ENCODE results near the gene U2AF1L4. TPM values are rescaled to one million over a fixed set of nuclear protein-coding genes. Genes with fewer than 3 reads are reported as not detected.
"Not testable (repeated sequence)": the region's sequence is repeated elsewhere in the genome, so short reads cannot be mapped to it uniquely, and the experiment has no call there.

U2AF1L4 gene
- total and polyA plus RNA-seq, 2 of the 4 experiments (the other 2 are of a cell fraction), result 6.1 to 15.0 TPM

- H3K9me1 ChIP-seq (ENCODE audit: insufficient read depth, low read length); H3K27ac ChIP-seq (ENCODE audit: insufficient read depth, low read length); H3K4me1 ChIP-seq (ENCODE audit: control insufficient read depth, insufficient read depth, low read length); dilution Hi-C loops (cut with HindIII; ENCODE audit: low sequenced_read_pairs, unreplicated experiment); H3K36me3 ChIP-seq (ENCODE audit: control insufficient read depth, insufficient read depth, low read length); CTCF ChIA-PET; H2AFZ ChIP-seq (replicated peaks; ENCODE audit: low read length, poor library complexity); H4K8ac ChIP-seq (ENCODE audit: low read depth in 2 of 2, low read length in 2 of 2); H4K5ac ChIP-seq (ENCODE audit: low read depth, low read length); H2BK5ac ChIP-seq (ENCODE audit: low read depth, low read length, poor library complexity, severe bottlenecking); H3K14ac ChIP-seq (replicated peaks; ENCODE audit: low read depth, low read length); DNase-seq; H3K4me3 ChIP-seq (ENCODE audit: insufficient read depth, low read depth, low read length); H3K56ac ChIP-seq (ENCODE audit: extremely low read depth, insufficient read depth, low read length); BruUV-seq (replicated peaks); H3K23ac ChIP-seq (ENCODE audit: low read depth, low read length); ATAC-seq (ENCODE audit: low read depth); H2BK120ac ChIP-seq (ENCODE audit: low read depth, low read length); H3K27me3 ChIP-seq (ENCODE audit: control insufficient read depth, insufficient read depth, low read length); intact Hi-C loops (cut with micrococcal nuclease); H3K4me2 ChIP-seq (ENCODE audit: low read depth, low read length); H2BK20ac ChIP-seq (ENCODE audit: low read depth, low read length); H3K9ac ChIP-seq (ENCODE audit: low read depth, low read length); H3K9me3 ChIP-seq (ENCODE audit: control insufficient read depth, insufficient read depth, low read length); in situ Hi-C loops (cut with MboI; ENCODE audit: low sequenced_read_pairs); H2BK15ac ChIP-seq (ENCODE audit: low read depth, low read length); H3K18ac ChIP-seq (ENCODE audit: low read depth, low read length); POLR2A ChIA-PET (ENCODE audit: unreplicated experiment); H4K91ac ChIP-seq (ENCODE audit: insufficient read depth, low read depth, low read length); H2AK9ac ChIP-seq (replicated peaks; ENCODE audit: low read depth, low read length, poor library complexity); H2AK5ac ChIP-seq (ENCODE audit: low read depth, low read length); H4K20me1 ChIP-seq (ENCODE audit: insufficient read depth, low read length); H3K4ac ChIP-seq (ENCODE audit: low read depth, low read length): not testable (repeated sequence)
- H3K79me1 ChIP-seq (ENCODE audit: low read depth in 1 of 2, low read length in 2 of 2), result peaks cover 7 to 17% of the 10 kb centered on the region in 2 experiments
- WGBS, 2 experiments (ENCODE audit: extremely low coverage in 2 of 2, insufficient read length in 1 of 2), result 100% methylated on average over 2 of the region's 5 CpGs; no CpG with 5 or more reads in 1 of the 2 experiments
Measured at GRCh38 chr19:35772362-35772761, 27.1 kb upstream of the U2AF1L4 start.
